OCI-LY7 (cell line): ENCODE results near the gene CAPN10. TPM values are rescaled to one million over a fixed set of nuclear protein-coding genes. Genes with fewer than 3 reads are reported as not detected.
A peak's percentile ranks its signal among the peaks of the same experiment; 100 is the strongest.

ENCODE experiments used
- BruUV-seq: library from RNA; stranded (reverse); fragments of 400-500 nt; replicated peaks from 2 replicates; lab custom pipeline; 2021; lab: Mats Ljungman, UMichigan
- CTCF ChIA-PET: fragments of 300-600 bp; sonication (Branson Sonifier 250); formaldehyde crosslinking; loops from one replicate; lab custom pipeline; 2022; ENCODE audit warnings: antibody characterized with exemption; ENCODE audit not compliant: unreplicated experiment; lab: Charles Lee
- POLR2A ChIA-PET: fragments of 300-600 bp; sonication (Branson Sonifier 250); formaldehyde crosslinking; loops from one replicate; lab custom pipeline; 2022; ENCODE audit warnings: antibody characterized with exemption; lab: Charles Lee
- DNase-seq: peaks from one replicate; pipeline ENCODE4 v3.0.0-alpha.2; 2015; ENCODE audit warnings: low spot score
- H2AFZ ChIP-seq: fragments of 200-600 bp; sonication (generic), shearing (Covaris generic); 2 replicates; pipeline ENCODE4 v1.6.1; 2014; ENCODE audit warnings: mild to moderate bottlenecking, antibody characterized with exemption, low read length, moderate library complexity
- H3K27ac ChIP-seq: fragments of 200-600 bp; sonication (generic); 2 replicates; pipeline ENCODE4 v1.5.1; 2014; ENCODE audit warnings: mixed run types, low read depth, mild to moderate bottlenecking, moderate library complexity, low read length, inconsistent platforms; ENCODE audit not compliant: poor library complexity, severe bottlenecking
- H3K36me3 ChIP-seq: fragments of 200-600 bp; sonication (generic); 2 replicates; pipeline ENCODE4 v1.6.1; 2014; ENCODE audit warnings: mild to moderate bottlenecking, antibody characterized with exemption, low read length, moderate library complexity, mixed read lengths; ENCODE audit not compliant: insufficient read depth
- H3K4me1 ChIP-seq: fragments of 200-600 bp; sonication (generic); 2 replicates; pipeline ENCODE4 v1.5.1; 2014; ENCODE audit warnings: mild to moderate bottlenecking, low read length; ENCODE audit not compliant: insufficient read depth, poor library complexity, severe bottlenecking
- H3K4me2 ChIP-seq: fragments of 200-600 bp; sonication (generic); 2 replicates; pipeline ENCODE4 v1.6.1; 2014; ENCODE audit warnings: mild to moderate bottlenecking, low read length
- H3K4me3 ChIP-seq: fragments of 200-600 bp; sonication (generic); 2 replicates; pipeline ENCODE4 v1.5.1; 2014; ENCODE audit warnings: mild to moderate bottlenecking, low read depth, low read length; ENCODE audit not compliant: poor library complexity, severe bottlenecking
- H3K79me2 ChIP-seq: fragments of 200-600 bp; sonication (generic); 2 replicates; pipeline ENCODE4 v1.6.1; 2016; ENCODE audit warnings: low read depth, mild to moderate bottlenecking, low read length, moderate library complexity, mixed read lengths; ENCODE audit not compliant: insufficient read depth
- H3K9me2 ChIP-seq: fragments of 200-600 bp; sonication (generic); 2 replicates; pipeline ENCODE4 v1.6.1; 2016; ENCODE audit warnings: mild to moderate bottlenecking, low read length, mixed read lengths; ENCODE audit not compliant: insufficient read depth
- H3K9me3 ChIP-seq: fragments of 200-600 bp; sonication (generic); 2 replicates; pipeline ENCODE4 v1.6.1; 2014; ENCODE audit warnings: mild to moderate bottlenecking, mixed run types, low read length, mixed read lengths
- H4K20me1 ChIP-seq: fragments of 200-600 bp; sonication (generic); 2 replicates; pipeline ENCODE4 v1.6.1; 2014; ENCODE audit warnings: mild to moderate bottlenecking, antibody characterized with exemption, low read length, moderate library complexity, mixed read lengths; ENCODE audit not compliant: insufficient read depth
- EZH2phosphoT487 ChIP-seq: fragments of 200-600 bp; sonication (generic); IDR thresholded peaks from 2 replicates; pipeline ENCODE4 v1.6.1; 2018; ENCODE audit warnings: low read depth, borderline replicate concordance, mild to moderate bottlenecking, mixed run types, antibody characterized with exemption, low read length, moderate library complexity, mixed read lengths
- intact Hi-C: fragments of 100-400 bp; cut with micrococcal nuclease; formaldehyde crosslinking; loops from one replicate; pipeline ENCODE4 v1.10.0; 2022; ENCODE audit not compliant: unreplicated experiment
- total RNA-seq, 2 experiments: library from RNA; depleted of rRNA in 1 of 2; stranded (reverse); fragments of >200 nt in 1 of 2; shearing (Covaris generic) in 1 of 2; gene quantifications; 2 replicates each; pipeline ENCODE4 v1.2.3, GENCODE V29; 2014 to 2022
- TF ChIP-seq, protein P1 (sequence below): fragments of 200-600 bp; sonication (generic); conservative IDR thresholded peaks from 2 replicates; pipeline ENCODE4 v1.5.1; 2014; ENCODE audit warnings: mild to moderate bottlenecking, antibody characterized with exemption, low read length, moderate library complexity, mixed read lengths

Gene CAPN10
- total RNA-seq, 2 experiments from 2014 or later = 70.6 to 78.1 TPM

DNA sequence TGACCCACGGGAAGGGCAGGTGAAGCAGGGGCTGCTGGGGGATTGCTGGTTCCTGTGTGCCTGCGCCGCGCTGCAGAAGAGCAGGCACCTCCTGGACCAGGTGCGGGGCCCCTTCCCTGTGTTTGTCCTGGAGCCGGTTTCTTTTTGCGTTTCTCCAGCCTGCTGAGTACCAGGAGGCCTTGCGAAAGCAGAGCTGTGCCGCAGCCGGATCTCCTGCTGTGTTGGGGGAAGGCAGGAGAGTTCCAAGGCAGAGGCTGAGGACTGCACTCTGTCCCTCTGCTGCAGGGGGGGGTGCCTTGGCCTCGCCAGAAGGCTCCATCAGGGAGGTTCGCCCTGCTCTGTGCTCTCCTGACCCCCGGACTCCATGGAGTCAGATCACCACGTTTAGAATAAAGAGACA lies 2.8 kb downstream of the CAPN10 start:
- H3K4me1 ChIP-seq = peaks cover 21% of the 10 kb centered on the region
- CTCF ChIA-PET = no interaction called here
- no TSS peak for BruUV-seq
- H3K79me2 ChIP-seq = peaks cover 25% of the 10 kb centered on the region
- DNase-seq = no peak
- POLR2A ChIA-PET = no interaction called here
- no peak overlapping the region for H3K27ac ChIP-seq
- no peaks in the 10 kb centered on the region for H3K9me2 ChIP-seq
- H3K36me3 ChIP-seq = peaks cover 31% of the 10 kb centered on the region; the same call in 1 of the 2 replicates
- H2AFZ ChIP-seq = no peak overlapping the region
- peaks cover 10% of the 10 kb centered on the region; the same call in 1 of the 2 replicates for H4K20me1 ChIP-seq
- H3K4me2 ChIP-seq = peak overlapping the region; percentile 94; the same call in 1 of the 2 replicates
- no peak overlapping the region for H3K4me3 ChIP-seq
- no peak for TF ChIP-seq EZH2phosphoT487
- TF ChIP-seq, protein P1, sequence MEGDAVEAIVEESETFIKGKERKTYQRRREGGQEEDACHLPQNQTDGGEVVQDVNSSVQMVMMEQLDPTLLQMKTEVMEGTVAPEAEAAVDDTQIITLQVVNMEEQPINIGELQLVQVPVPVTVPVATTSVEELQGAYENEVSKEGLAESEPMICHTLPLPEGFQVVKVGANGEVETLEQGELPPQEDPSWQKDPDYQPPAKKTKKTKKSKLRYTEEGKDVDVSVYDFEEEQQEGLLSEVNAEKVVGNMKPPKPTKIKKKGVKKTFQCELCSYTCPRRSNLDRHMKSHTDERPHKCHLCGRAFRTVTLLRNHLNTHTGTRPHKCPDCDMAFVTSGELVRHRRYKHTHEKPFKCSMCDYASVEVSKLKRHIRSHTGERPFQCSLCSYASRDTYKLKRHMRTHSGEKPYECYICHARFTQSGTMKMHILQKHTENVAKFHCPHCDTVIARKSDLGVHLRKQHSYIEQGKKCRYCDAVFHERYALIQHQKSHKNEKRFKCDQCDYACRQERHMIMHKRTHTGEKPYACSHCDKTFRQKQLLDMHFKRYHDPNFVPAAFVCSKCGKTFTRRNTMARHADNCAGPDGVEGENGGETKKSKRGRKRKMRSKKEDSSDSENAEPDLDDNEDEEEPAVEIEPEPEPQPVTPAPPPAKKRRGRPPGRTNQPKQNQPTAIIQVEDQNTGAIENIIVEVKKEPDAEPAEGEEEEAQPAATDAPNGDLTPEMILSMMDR = no peak
- no peaks in the 10 kb centered on the region for H3K9me3 ChIP-seq
- intact Hi-C loops = loop anchor here (5.0 to 10.0 kb wide), 2 partner anchors 725 to 1187 kb away; partner anchors contain the start of genes HDAC4, HDLBP and SEPTIN2

DNA sequence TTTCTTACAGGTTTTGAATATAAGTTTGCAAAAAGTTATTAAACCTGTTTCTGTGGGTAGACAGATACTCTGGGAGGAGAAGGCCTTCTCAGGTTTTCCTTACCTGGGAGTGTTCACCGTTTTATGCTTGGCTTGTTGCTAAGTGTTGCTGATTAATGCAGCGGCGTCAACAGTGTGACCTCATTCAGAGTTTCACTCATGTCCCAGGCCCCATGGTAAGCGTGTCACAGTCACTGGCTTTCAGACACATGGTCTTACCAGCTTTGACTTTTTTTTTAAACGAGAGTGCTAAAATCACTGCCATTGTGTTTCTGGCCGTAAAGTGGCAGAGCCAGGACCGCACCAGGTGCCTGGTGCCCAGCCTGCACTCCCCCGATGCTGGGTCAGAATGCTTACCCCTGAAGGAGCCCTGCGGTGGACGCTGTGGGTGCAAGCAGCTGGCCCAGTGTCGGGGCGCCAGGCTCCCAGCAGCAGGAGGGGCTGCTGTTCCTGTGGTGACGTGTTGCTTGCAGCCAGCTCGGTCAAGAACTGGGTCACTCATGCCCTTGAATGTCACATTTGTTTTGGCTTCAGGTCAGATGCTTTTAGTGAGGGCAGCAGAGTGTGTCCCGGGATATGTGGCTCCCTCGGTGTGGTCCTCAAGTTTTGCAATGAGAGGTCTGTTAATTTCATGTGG lies 3.5 kb downstream of the CAPN10 start:
- H3K9me3 ChIP-seq = no peaks in the 10 kb centered on the region
- H3K4me3 ChIP-seq = no peak overlapping the region
- POLR2A ChIA-PET = no interaction called here
- no peak overlapping the region for H3K27ac ChIP-seq
- intact Hi-C loops = loop anchor here (5.0 to 10.0 kb wide), 2 partner anchors 725 to 1188 kb away; partner anchors contain the start of genes HDAC4, HDLBP and SEPTIN2
- CTCF ChIA-PET = no interaction called here
- peaks cover 17% of the 10 kb centered on the region for H3K4me1 ChIP-seq
- H3K79me2 ChIP-seq = peaks cover 25% of the 10 kb centered on the region
- H3K9me2 ChIP-seq = no peaks in the 10 kb centered on the region
- no peak overlapping the region for H3K4me2 ChIP-seq
- no TSS peak for BruUV-seq
- H4K20me1 ChIP-seq = peaks cover 10% of the 10 kb centered on the region; the same call in 1 of the 2 replicates
- TF ChIP-seq, protein P1 = no peak
- TF ChIP-seq EZH2phosphoT487 = no peak
- no peak for DNase-seq
- no peak overlapping the region for H2AFZ ChIP-seq
- peaks cover 31% of the 10 kb centered on the region; the same call in 1 of the 2 replicates for H3K36me3 ChIP-seq

DNA sequence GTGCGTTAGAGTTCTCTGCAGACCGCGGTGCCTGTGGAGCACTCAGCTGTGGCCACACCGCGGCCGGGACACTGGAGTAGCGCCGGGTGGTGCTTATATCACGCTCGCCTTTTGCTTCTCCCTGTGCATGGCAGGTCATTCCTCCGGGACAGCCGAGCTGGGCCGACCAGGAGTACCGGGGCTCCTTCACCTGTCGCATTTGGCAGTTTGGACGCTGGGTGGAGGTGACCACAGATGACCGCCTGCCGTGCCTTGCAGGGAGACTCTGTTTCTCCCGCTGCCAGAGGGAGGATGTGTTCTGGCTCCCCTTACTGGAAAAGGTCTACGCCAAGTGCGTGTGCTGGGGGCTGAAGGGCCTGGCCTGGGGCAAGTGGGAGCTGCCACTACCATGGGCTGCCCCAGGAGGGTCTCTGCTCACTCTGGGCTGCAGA lies 4.2 kb downstream of the CAPN10 start:
- BruUV-seq = no TSS peak

More for the DNA sequence above, 4.2 kb downstream of the CAPN10 start:
- ChIA-PET CTCF (no interaction called here), POLR2A (no interaction called here)
- no peaks in the 10 kb centered on the region for H3K9me3 ChIP-seq
- H3K9me2 ChIP-seq = no peaks in the 10 kb centered on the region
- H3K4me3 ChIP-seq = no peak overlapping the region
- peaks cover 31% of the 10 kb centered on the region; the same call in 1 of the 2 replicates for H3K36me3 ChIP-seq
- H3K4me1 ChIP-seq = peaks cover 17% of the 10 kb centered on the region
- no peak for TF ChIP-seq EZH2phosphoT487
- TF ChIP-seq, protein P1 = no peak
- no peak overlapping the region for H3K4me2 ChIP-seq
- H4K20me1 ChIP-seq = peaks cover 10% of the 10 kb centered on the region; the same call in 1 of the 2 replicates
- no peak overlapping the region for H2AFZ ChIP-seq
- intact Hi-C loops = no loop called here
- peaks cover 23% of the 10 kb centered on the region for H3K79me2 ChIP-seq
- DNase-seq = no peak
- H3K27ac ChIP-seq = no peak overlapping the region
